UCSD-AML1 (cell line): ENCODE results near the gene PTRH1.

Source experiments
- DNase-seq: peaks from one replicate; lab custom pipeline; 2025; ENCODE audit not compliant: unreplicated experiment; lab: John Stamatoyannopoulos, UW

Gene PTRH1

DNA sequence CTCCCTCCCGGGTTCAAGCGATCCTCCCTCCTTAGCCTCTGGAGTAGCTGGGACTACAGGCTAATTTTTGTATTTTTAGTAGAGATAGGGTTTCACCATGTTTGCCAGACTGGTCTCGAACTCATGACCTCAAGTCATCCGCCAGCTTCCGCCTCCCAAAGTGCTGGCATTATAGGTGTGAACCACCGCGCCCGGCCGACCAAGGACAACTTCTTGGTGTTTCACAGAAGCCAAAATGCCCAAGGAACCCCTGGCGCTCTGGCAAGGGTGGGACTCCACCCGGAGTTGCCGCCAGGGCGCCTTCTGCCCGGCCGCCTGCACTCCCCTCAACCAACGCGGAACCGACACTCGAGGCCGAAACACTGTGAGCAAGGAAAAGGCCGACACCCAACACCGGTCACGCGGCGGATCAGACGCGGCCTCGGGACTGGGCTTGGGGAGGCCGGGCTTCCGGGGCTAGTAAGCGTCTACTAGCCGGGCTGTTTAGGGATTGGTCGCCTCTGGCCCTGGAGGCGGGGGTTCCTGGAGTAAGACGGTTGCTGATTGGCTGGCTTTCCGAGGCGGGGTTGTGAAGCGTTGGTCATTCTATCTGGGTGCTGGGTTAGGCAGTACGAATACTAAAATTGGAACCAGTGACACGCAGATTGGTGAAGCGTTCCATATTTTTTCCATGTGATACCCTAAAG is 16.3 kb downstream of the PTRH1 start:
- no peak for DNase-seq

GRCh38 chr9:127698386-127698785 is 17.1 kb downstream of the PTRH1 start:
- DNase-seq = no peak

DNA sequence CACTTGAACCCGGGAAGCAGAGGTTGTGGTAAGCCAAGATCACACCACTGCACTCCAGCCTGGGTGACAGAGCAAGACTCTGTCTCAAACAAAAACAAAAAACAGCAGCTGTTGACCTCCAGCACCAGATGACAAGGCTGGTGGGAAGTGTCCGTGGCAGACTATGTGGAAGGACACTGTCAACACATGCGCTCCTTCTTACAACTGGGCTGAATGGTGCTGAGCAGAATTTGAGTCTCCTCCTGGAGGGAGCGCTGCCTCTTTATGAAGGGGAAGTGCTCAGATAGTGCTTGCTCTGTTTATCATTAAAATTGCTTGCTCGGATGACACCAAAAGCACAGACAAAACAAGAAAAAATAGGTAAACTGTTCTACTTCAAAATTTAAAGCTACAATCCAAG is 17.9 kb downstream of the PTRH1 start:
- no peak for DNase-seq

GRCh38 chr9:127694890-127695720 is 20.4 kb downstream of the PTRH1 start:
- no peak for DNase-seq

DNA sequence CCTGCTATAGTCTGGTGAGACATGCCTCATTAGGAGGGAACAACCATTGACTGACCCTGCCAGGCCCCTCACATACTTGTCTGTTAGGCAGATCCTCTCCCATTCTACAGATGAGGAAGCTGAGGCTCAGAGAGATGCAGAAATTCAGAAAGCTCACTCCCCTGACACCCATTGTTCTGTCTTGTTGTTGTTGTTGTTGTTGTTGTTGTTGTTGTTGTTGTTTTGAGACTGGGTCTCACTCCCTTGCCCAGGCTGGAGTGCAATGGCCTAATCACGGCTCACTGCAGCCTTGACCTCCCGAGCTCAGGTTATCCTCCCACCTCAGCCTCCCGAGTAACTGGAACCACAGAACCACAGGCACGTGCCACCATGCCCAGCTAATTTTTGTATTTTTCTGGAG is 21.8 kb downstream of the PTRH1 start:
- DNase-seq = no peak

DNA sequence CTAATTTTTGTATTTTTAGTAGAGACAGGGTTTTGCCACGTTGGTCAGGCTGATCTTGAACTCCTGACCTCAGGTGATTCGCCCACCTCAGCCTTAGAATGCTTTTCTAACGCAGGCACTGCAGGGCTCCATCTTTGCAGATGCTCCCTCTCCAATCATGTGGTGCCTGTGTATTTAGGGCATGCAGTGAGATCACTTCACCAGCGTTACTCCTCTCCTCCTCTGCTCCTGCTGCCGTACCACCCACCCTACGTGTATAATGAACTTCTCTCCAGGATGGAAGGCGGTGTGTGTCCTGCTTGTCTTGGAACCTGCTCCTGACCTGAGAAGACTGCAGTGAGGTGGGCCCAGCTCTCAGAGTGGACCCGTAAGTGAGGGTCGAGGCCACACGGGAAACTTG is 22.3 kb downstream of the PTRH1 start:
- no peak for DNase-seq

DNA sequence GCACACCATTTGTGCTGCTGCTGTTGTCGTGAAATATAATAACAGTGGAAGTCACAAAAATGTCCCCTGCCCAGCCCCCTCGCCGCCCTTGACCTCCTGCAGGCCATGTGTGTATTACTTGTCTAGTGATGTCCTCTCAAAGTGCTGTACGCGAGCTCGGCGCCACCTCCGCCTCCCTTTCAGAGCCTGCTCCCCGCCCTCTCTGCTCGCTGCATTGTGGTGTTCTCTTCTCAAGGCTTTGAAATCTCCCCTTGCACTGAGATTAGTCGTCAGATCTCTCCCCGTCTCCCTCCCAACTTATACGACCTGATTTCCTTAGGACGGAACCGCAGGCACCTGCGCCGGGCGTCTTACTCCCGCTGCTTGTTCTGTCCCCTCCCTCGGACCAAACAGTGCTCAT is 23.4 kb downstream of the PTRH1 start:
- DNase-seq = no peak

GRCh38 chr9:127690735-127691134 is 24.7 kb downstream of the PTRH1 start:
- DNase-seq = no peak

- no peak for DNase-seq
Observed at GRCh38 chr9:127689329-127690000, 26.0 kb downstream of the PTRH1 start.

- no peak for DNase-seq
Observed at GRCh38 chr9:127686461-127687393, 28.7 kb downstream of the PTRH1 start.

GRCh38 chr9:127684576-127684975 is 30.9 kb downstream of the PTRH1 start:
- DNase-seq = no peak

DNA sequence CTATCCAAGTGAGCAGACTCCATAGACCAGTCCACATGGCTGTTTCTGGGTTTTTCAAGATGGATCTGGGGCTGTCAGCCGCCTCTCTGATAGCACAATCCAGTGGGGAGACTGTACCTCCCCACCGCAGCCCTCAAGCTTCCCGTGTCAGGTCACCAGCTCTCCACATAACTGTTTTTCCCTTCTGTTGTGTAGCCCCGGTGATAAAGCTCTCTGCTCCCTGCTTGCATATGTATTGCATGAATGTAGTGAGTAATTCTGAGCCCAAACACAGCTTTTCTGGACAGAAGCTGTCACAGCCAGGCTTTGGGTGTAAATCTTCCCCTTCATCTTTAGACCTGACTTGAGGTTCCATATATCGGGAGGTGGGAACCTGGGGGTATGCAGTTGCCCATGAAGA is 31.7 kb downstream of the PTRH1 start:
- no peak for DNase-seq

- DNase-seq = no peak
Observed at GRCh38 chr9:127682351-127683136, 32.9 kb downstream of the PTRH1 start.

GRCh38 chr9:127680846-127681245 is 34.6 kb downstream of the PTRH1 start:
- DNase-seq = no peak

DNA sequence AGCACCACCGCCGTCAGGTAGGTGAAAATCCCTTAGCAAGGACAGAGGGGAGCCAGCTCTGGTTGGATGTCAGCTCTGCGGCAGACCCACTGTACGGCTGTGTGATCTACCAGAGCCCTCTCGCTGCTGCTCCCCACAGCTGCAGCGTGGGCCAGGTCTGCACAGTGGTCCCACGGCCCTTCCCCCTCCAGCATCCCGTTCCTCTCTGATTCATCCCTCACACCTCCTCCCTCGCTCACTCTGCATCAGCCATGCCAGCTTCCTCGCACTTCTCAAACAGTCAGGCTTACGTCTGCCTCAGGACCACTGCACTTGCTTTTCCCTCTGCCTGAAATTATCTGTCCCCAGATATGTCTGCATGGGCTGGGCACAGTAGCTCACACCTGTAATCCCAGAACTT is 35.2 kb downstream of the PTRH1 start:
- DNase-seq = no peak

GRCh38 chr9:127679506-127679905 is 36.0 kb downstream of the PTRH1 start:
- no peak for DNase-seq

DNA sequence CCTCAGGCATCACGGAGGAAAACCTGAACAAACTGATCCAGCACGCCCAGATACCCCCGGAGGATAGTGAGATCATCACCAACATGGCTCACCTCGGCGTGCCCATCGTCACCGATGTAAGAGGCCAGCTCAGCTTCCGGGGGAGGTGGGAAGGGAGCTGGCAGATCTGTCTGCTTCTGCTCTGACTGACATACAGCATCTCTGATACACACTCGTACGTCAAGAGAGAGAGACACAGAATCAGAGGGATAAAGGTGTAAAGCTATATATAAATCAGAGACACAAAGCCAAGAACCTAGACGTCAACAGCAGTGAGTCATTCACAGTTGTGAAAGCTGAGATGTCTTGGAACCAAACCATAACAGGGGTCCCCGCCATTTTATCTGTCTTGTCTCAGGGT is 38.8 kb downstream of the PTRH1 start:
- no peak for DNase-seq

- no peak for DNase-seq
Observed at GRCh38 chr9:127673234-127673633, 42.2 kb downstream of the PTRH1 start.

DNA sequence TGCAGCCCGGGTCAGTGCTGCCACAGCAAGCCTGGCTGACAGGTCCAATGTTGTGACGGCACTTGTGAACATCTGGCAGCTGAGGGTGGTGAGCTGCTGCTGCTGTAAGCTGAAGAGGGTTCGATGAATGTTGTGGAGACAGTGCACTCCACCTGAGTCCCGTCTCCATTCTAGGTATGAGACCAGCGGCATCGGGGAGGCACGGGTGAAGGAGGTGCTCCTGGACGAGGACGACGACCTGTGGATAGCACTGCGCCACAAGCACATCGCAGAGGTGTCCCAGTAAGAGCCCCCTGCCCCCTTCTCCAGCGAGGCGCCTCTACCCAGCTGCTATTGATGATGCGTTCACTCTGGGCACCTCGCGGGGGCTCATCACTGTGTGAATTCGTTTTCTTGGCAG is 47.6 kb downstream of the PTRH1 start:
- no peak for DNase-seq
